Measurements from ENCODE around the gene LTBP2. TPM values are rescaled to one million over a fixed set of nuclear protein-coding genes. Genes with fewer than 3 reads are reported as not detected.

LTBP2 gene
- total RNA-seq, 2 experiments from 2014 or later = 0.04 to 0.37 TPM

GRCh38 chr14:74500417-74501134, 111.5 kb downstream of the LTBP2 start:
- CTCF ChIA-PET = interaction anchor here (0.8 to 2.6 kb wide), 3 partner anchors 11 to 136 kb away, joined by 3 to 12 read pairs (median 5); no protein-coding TSS in a partner anchor
- intact Hi-C loops (cut with DNase I, micrococcal nuclease) = no loop called here
- no peak for ATAC-seq
- no peak overlapping the region for H3K4me3 Mint-ChIP-seq
- no peak overlapping the region for H3K27ac Mint-ChIP-seq
- no peaks in the 10 kb centered on the region for H3K27me3 Mint-ChIP-seq
- no peak for DNase-seq
- peaks cover 4% of the 10 kb centered on the region for H3K36me3 Mint-ChIP-seq (ENCODE audit: low read depth)
- no peaks in the 10 kb centered on the region for H3K9me3 Mint-ChIP-seq (ENCODE audit: low read depth)
- POLR2A ChIA-PET = no interaction called here
- H3K4me1 Mint-ChIP-seq = peaks cover under 1% of the 10 kb centered on the region

- Mint-ChIP-seq H3K4me3 (no peak overlapping the region), H3K36me3 (ENCODE audit: low read depth) (peaks cover 10% of the 10 kb centered on the region), H3K4me1 (peaks cover 17% of the 10 kb centered on the region), H3K27me3 (no peaks in the 10 kb centered on the region), H3K27ac (peak overlapping the region; percentile 89), H3K9me3 (ENCODE audit: low read depth) (no peaks in the 10 kb centered on the region)
- ATAC-seq = no peak
- POLR2A ChIA-PET = no interaction called here
- CTCF ChIA-PET = interaction anchor here (0.7 to 1.0 kb wide), 2 partner anchors 114 to 117 kb away, joined by 3 read pairs; partner anchors contain the start of gene LTBP2
- no peak for DNase-seq
- intact Hi-C loops (cut with DNase I, micrococcal nuclease) = loop anchor here in 1 of 2 experiments (10.0 kb wide), 1 partner anchor 569 kb away; the partner anchor contains the start of genes ACYP1 and ZC2HC1C
These were observed 116.7 kb downstream of the LTBP2 start for GRCh38 chr14:74495356-74495755.

GRCh38 chr14:74493343-74494261, 118.4 kb downstream of the LTBP2 start, which contains the start of gene ISCA2:
Gene ISCA2 (plus strand): TSS chr14:74493765. CDS start chr14:74493775, 10 bp downstream.
- no peak within 1 kb of the TSS for H3K4me3 Mint-ChIP-seq
- peaks cover 23% of the 10 kb centered on the region for H3K4me1 Mint-ChIP-seq
- H3K9me3 Mint-ChIP-seq (ENCODE audit: low read depth) = no peaks in the 10 kb centered on the region
- H3K36me3 Mint-ChIP-seq (ENCODE audit: low read depth) = peaks cover 10% of the 10 kb centered on the region
- ATAC-seq (peak; percentile 96), DNase-seq (peak; percentile 100)
- no peaks in the 10 kb centered on the region for H3K27me3 Mint-ChIP-seq
- H3K27ac Mint-ChIP-seq = peak within 1 kb of the TSS; percentile 89
- ChIA-PET POLR2A (interaction anchor here (0.6 to 0.9 kb wide), 5 partner anchors 126 to 1492 kb away, joined by 3 to 4 read pairs (median 3); partner anchors contain the start of gene ABCD4), CTCF (interaction anchor here (0.5 to 1.5 kb wide), 7 partner anchors 69 to 1228 kb away, joined by 3 to 9 read pairs (median 3); partner anchors contain the start of gene LTBP2)
- intact Hi-C loops (cut with DNase I, micrococcal nuclease) = loop anchor here (1.0 to 10.0 kb wide), 17 partner anchors 67 to 683 kb away; partner anchors contain the start of genes ABCD4 (in 1 of the 2), ACYP1 (in 1 of the 2), ALDH6A1 (in 1 of the 2) and AREL1 (in 1 of the 2)

- peaks cover 23% of the 10 kb centered on the region for H3K4me1 Mint-ChIP-seq
- ChIA-PET CTCF (interaction anchor here (0.6 to 1.5 kb wide), 7 partner anchors 46 to 1227 kb away, joined by 3 to 9 read pairs (median 3); partner anchors contain the start of gene LTBP2), POLR2A (interaction anchor here (0.6 to 0.9 kb wide), 6 partner anchors 126 to 1492 kb away, joined by 3 to 5 read pairs (median 4); partner anchors contain the start of gene ABCD4)
- H3K36me3 Mint-ChIP-seq (ENCODE audit: low read depth) = peaks cover 8% of the 10 kb centered on the region
- H3K27me3 Mint-ChIP-seq = no peaks in the 10 kb centered on the region
- intact Hi-C loops (cut with DNase I, micrococcal nuclease) = loop anchor here (1.0 to 10.0 kb wide), 18 partner anchors 66 to 683 kb away; partner anchors contain the start of genes ABCD4 (in 1 of the 2), ACYP1 (in 1 of the 2), ALDH6A1 (in 1 of the 2) and AREL1 (in 1 of the 2)
- no peak within 1 kb of the TSS for H3K4me3 Mint-ChIP-seq
- no peak for DNase-seq
- peak within 1 kb of the TSS; percentile 89 for H3K27ac Mint-ChIP-seq
- ATAC-seq = no peak
- no peaks in the 10 kb centered on the region for H3K9me3 Mint-ChIP-seq (ENCODE audit: low read depth)
These were observed 119.2 kb downstream of the LTBP2 start, which contains the start of gene NPC2 for GRCh38 chr14:74492776-74493342. Gene NPC2 (minus strand): TSS chr14:74493305. CDS start chr14:74493274, 31 bp downstream.

GRCh38 chr14:74491956-74492775, 119.9 kb downstream of the LTBP2 start:
- Mint-ChIP-seq H3K27me3 (no peaks in the 10 kb centered on the region), H3K4me1 (peaks cover 23% of the 10 kb centered on the region), H3K27ac (no peak overlapping the region), H3K9me3 (ENCODE audit: low read depth) (no peaks in the 10 kb centered on the region), H3K36me3 (ENCODE audit: low read depth) (peaks cover 8% of the 10 kb centered on the region), H3K4me3 (no peak overlapping the region)
- ChIA-PET POLR2A (interaction anchor here (0.7 kb wide), 1 partner anchor 847 kb away, joined by 5 read pairs; no protein-coding TSS in a partner anchor), CTCF (interaction anchor here (0.7 to 1.5 kb wide), 2 partner anchors 47 to 117 kb away, joined by 3 to 9 read pairs; no protein-coding TSS in a partner anchor)
- ATAC-seq (no peak), DNase-seq (peak; percentile 29)
- intact Hi-C loops (cut with DNase I, micrococcal nuclease) = loop anchor here (1.0 to 10.0 kb wide), 9 partner anchors 65 to 639 kb away; partner anchors contain the start of genes ABCD4 (in 1 of the 2), ACYP1 (in 1 of the 2), AREL1 (in 1 of the 2) and COQ6 (in 1 of the 2)

GRCh38 chr14:74490486-74490885, 121.6 kb downstream of the LTBP2 start:
- CTCF ChIA-PET = interaction anchor here (0.7 to 3.0 kb wide), 5 partner anchors 9 to 488 kb away, joined by 3 to 12 read pairs (median 5); no protein-coding TSS in a partner anchor
- no peak overlapping the region for H3K4me3 Mint-ChIP-seq
- intact Hi-C loops (cut with DNase I, micrococcal nuclease) = loop anchor here in 1 of 2 experiments (5.0 to 10.0 kb wide), 2 partner anchors 82 to 574 kb away; partner anchors contain the start of genes ACYP1 and ZC2HC1C
- ATAC-seq (no peak), DNase-seq (no peak)
- H3K9me3 Mint-ChIP-seq (ENCODE audit: low read depth) = no peaks in the 10 kb centered on the region
- POLR2A ChIA-PET = interaction anchor here (0.7 kb wide), 1 partner anchor 51 kb away, joined by 3 read pairs; no protein-coding TSS in a partner anchor
- peaks cover 7% of the 10 kb centered on the region for H3K36me3 Mint-ChIP-seq (ENCODE audit: low read depth)
- no peak overlapping the region for H3K27ac Mint-ChIP-seq
- no peaks in the 10 kb centered on the region for H3K27me3 Mint-ChIP-seq
- H3K4me1 Mint-ChIP-seq = peaks cover 22% of the 10 kb centered on the region

- intact Hi-C loops (cut with DNase I, micrococcal nuclease) = no loop called here
- CTCF ChIA-PET = interaction anchor here (0.6 to 3.0 kb wide), 4 partner anchors 11 to 126 kb away, joined by 3 to 12 read pairs (median 4); no protein-coding TSS in a partner anchor
These were observed 123.1 kb downstream of the LTBP2 start for GRCh38 chr14:74488786-74489397.

GRCh38 chr14:74486164-74486563, 125.9 kb downstream of the LTBP2 start:
- no peaks in the 10 kb centered on the region for H3K9me3 Mint-ChIP-seq (ENCODE audit: low read depth)
- H3K27me3 Mint-ChIP-seq = no peaks in the 10 kb centered on the region
- CTCF ChIA-PET = interaction anchor here (0.6 kb wide), 2 partner anchors 30 to 60 kb away, joined by 4 read pairs; no protein-coding TSS in a partner anchor
- ATAC-seq (no peak), DNase-seq (no peak)
- peaks cover 7% of the 10 kb centered on the region for H3K4me1 Mint-ChIP-seq
- H3K36me3 Mint-ChIP-seq (ENCODE audit: low read depth) = peaks cover 12% of the 10 kb centered on the region
- no peak overlapping the region for H3K27ac Mint-ChIP-seq
- intact Hi-C loops (cut with DNase I, micrococcal nuclease) = no loop called here
- H3K4me3 Mint-ChIP-seq = no peak overlapping the region
- POLR2A ChIA-PET = no interaction called here

More at GRCh38 chr14:74488786-74489397, 123.1 kb downstream of the LTBP2 start:
- Mint-ChIP-seq H3K4me1 (peaks cover 7% of the 10 kb centered on the region), H3K27me3 (no peaks in the 10 kb centered on the region), H3K36me3 (ENCODE audit: low read depth) (peaks cover 3% of the 10 kb centered on the region), H3K27ac (no peak overlapping the region), H3K9me3 (ENCODE audit: low read depth) (no peaks in the 10 kb centered on the region), H3K4me3 (no peak overlapping the region)
- POLR2A ChIA-PET = no interaction called here
- no peak for ATAC-seq
- no peak for DNase-seq

- POLR2A ChIA-PET = no interaction called here
- intact Hi-C loops (cut with DNase I, micrococcal nuclease) = no loop called here
- Mint-ChIP-seq H3K36me3 (ENCODE audit: low read depth) (peaks cover 19% of the 10 kb centered on the region), H3K27ac (no peak overlapping the region), H3K4me3 (no peak overlapping the region), H3K4me1 (no peaks in the 10 kb centered on the region), H3K9me3 (ENCODE audit: low read depth) (no peaks in the 10 kb centered on the region), H3K27me3 (no peaks in the 10 kb centered on the region)
- ATAC-seq = no peak
- DNase-seq = no peak
- CTCF ChIA-PET = no interaction called here
These were observed 128.7 kb downstream of the LTBP2 start for GRCh38 chr14:74483321-74483720.
